GM15510 (cell line): Measurements from ENCODE around the gene CAMTA1.

Experiments used
- POLR2A ChIP-seq: IDR thresholded peaks from 3 replicates; pipeline ENCODE4 v1.6.1; 2011; ENCODE audit warnings: borderline replicate concordance; ENCODE audit not compliant: insufficient read length; ENCODE audit errors: extremely low read depth

The CAMTA1 gene

GRCh38 chr1:7531562-7532340, 746.5 kb downstream of the CAMTA1 start:
- TF ChIP-seq POLR2A, result no peak

- no peak for TF ChIP-seq POLR2A
Measured at GRCh38 chr1:7533006-7533405, 747.8 kb downstream of the CAMTA1 start.

GRCh38 chr1:7534061-7534825, 749.0 kb downstream of the CAMTA1 start:
- TF ChIP-seq POLR2A, result no peak

- no peak for TF ChIP-seq POLR2A
Measured at GRCh38 chr1:7535016-7535415, 749.8 kb downstream of the CAMTA1 start.

DNA sequence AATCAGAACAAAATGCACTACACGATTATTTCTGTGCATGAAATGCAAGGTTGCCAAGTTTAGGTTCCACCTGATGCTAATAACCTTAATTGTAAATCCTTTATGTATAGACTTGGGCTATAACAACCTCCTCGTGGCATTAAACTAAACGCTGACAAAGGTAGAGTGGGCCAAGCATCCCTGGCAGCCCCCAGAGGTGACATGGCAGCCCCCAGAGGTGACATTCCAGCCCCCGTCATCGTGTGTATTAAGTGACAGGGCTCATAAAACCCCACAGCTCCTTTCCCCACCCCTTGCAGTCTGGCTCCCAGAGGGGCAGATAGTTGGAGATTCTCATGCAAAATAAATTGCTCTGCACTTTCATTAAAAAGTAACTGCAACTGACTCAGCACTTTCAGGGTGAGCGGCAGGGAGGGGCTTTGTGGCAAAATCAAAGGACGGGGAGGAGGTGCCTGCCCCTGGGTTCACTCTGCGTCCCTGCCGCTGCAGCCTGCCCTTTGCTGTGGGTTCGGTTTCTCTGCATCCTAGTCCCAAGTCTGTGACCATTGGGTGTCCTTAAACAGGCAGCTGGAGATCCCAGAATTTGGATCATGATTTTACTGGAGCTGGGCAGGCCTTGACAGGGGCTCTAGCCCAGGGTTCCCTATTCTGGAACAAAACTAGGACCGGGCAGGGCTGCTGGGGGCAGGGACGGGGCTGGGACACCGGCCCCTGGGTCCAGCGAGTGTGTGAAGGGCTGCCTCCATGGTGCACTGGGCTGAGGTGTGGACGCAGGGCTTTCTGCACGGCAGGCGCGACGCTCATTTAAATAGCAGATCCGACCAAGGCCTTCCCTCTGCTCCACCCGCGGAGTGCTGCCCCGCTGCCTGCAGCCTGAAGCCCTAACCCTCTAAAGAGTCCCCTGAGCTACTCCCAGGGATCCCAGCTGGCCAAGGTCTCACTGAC, 751.0 kb downstream of the CAMTA1 start:
- TF ChIP-seq POLR2A, result no peak

- no peak for TF ChIP-seq POLR2A
Measured at GRCh38 chr1:7536891-7537591, 751.8 kb downstream of the CAMTA1 start.

- no peak for TF ChIP-seq POLR2A
Measured at GRCh38 chr1:7538033-7538432, 752.8 kb downstream of the CAMTA1 start.

DNA sequence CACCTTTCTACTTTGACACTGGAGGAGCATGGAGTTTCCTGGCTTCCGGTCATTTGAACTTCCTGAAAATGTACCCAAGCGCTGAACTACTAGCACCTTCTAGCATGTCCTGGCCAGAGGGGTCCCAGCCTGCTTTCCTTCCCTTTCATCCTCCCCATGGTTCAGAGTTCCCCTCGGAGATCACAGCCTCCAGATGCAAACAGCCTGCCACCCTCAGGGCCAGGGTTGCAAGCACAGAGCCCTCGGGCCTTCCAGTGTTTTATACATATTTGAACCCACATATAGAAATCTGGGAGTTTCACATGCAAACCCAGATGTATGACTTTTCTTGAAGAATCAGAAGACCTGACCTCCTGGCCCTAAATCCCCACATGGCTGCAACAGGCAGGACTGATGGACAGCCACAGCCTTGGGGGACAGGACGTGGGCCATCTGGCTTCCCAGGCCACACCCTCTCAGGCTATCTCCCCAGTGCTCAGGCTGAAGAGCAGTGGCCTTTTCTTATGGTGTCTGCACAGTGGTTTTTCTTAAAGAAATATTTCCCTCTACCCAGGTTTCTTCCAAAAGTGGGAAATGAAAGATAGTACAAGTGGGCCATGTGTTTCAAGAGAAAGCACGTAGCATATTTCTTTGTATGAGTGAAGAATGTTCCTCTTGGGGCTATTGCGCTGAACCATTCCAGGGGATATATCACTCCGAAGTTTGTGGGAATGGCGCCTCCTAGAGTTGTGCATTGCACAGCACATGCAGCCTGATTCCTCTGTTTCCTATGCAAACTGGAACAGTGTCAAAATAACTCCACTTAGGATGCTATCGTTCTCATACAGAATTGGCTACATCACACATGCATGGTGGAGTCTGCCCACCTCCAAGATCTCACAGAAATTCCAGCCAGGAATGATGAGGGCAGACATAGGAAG, 753.9 kb downstream of the CAMTA1 start:
- no peak for TF ChIP-seq POLR2A

DNA sequence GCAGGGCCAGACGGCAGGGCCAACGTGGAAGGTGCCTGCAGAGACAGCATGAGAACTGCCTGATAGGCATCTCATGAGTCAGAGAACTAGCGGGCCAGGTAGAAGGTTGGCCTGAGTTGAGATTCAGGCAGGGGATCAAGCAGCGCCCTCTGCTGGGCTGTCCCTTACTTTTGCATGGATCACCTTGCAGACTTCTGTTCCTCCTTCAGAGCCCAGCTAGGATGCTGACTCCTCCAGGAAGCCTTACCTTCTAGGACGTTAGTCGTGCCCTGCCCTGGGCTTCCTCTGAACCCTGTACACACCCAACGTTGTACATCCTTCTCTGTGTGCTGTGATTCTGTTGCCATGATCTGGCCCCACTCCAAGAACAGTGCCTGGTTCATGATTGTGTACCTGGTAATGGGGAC, 754.5 kb downstream of the CAMTA1 start:
- TF ChIP-seq POLR2A, result no peak

- TF ChIP-seq POLR2A, result no peak
Measured at GRCh38 chr1:7540816-7541215, 755.6 kb downstream of the CAMTA1 start.

- TF ChIP-seq POLR2A, result no peak
Measured at GRCh38 chr1:7541629-7542028, 756.4 kb downstream of the CAMTA1 start.

DNA sequence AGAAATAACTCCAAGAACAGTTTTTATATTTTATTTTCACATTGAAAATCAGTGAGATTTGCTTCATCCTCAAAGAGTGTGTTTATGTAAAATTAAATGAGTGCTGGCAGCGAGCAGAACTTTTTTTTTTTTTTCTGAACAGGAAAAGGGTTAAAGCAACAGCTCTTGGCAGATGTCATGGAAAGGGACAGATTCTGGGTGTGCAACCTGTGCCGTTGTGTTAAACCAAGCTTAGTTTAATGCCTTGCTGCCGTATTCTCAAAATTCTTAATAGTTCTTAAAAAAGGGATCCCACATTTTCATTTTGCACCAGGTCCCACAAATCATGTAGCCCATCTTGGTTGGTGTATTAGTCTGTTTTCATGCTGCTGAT, 758.5 kb downstream of the CAMTA1 start:
- no peak for TF ChIP-seq POLR2A
